NOMO-1 treated with dmso at 0.1 percent for 144 hours (cell line): ENCODE results near the gene CACNA1I.
"Not testable (repeated sequence)": the region's sequence is repeated elsewhere in the genome, so short reads cannot be mapped to it uniquely, and the experiment has no call there.

Source experiments
- DNase-seq: peaks from one replicate; lab custom pipeline; 2025; ENCODE audit not compliant: unreplicated experiment; lab: John Stamatoyannopoulos, UW

The CACNA1I gene

GRCh38 chr22:39731481-39731880 lies 160.9 kb downstream of the CACNA1I start:
- no peak for DNase-seq

GRCh38 chr22:39731881-39732555 lies 161.5 kb downstream of the CACNA1I start:
- DNase-seq, result no peak

- no peak for DNase-seq
Measured at GRCh38 chr22:39732625-39733024, 162.1 kb downstream of the CACNA1I start.

- no peak for DNase-seq
Measured at GRCh38 chr22:39733191-39733590, 162.6 kb downstream of the CACNA1I start.

GRCh38 chr22:39734046-39734445 lies 163.5 kb downstream of the CACNA1I start:
- not testable (repeated sequence) for DNase-seq

- no peak for DNase-seq
Measured at GRCh38 chr22:39734866-39735265, 164.3 kb downstream of the CACNA1I start.

GRCh38 chr22:39735776-39736175 lies 165.2 kb downstream of the CACNA1I start:
- no peak for DNase-seq

- DNase-seq, result no peak
Measured at GRCh38 chr22:39738746-39739145, 168.2 kb downstream of the CACNA1I start.
